GM18526 (cell line): ENCODE measurements around the gene EHF.

ENCODE experiments used
- POLR2A ChIP-seq: IDR thresholded peaks from 3 replicates; pipeline ENCODE4 v1.6.1; 2011; ENCODE audit not compliant: insufficient read length; ENCODE audit errors: extremely low read depth

The EHF gene

GRCh38 chr11:34595960-34596644, 24.8 kb upstream of the EHF start:
- TF ChIP-seq POLR2A, result no peak

GRCh38 chr11:34599406-34599945, 21.4 kb upstream of the EHF start:
- no peak for TF ChIP-seq POLR2A

- no peak for TF ChIP-seq POLR2A
These were observed 20.4 kb upstream of the EHF start for GRCh38 chr11:34600339-34601084.

- TF ChIP-seq POLR2A, result no peak
These were observed 19.8 kb upstream of the EHF start for GRCh38 chr11:34601085-34601444.

GRCh38 chr11:34601609-34602008, 19.3 kb upstream of the EHF start:
- no peak for TF ChIP-seq POLR2A

GRCh38 chr11:34602245-34602644, 18.6 kb upstream of the EHF start:
- no peak for TF ChIP-seq POLR2A

GRCh38 chr11:34603129-34604001, 17.5 kb upstream of the EHF start:
- no peak for TF ChIP-seq POLR2A

- no peak for TF ChIP-seq POLR2A
These were observed 16.7 kb upstream of the EHF start for GRCh38 chr11:34604145-34604544.

- TF ChIP-seq POLR2A, result no peak
These were observed 16.0 kb upstream of the EHF start for GRCh38 chr11:34604911-34605310.

GRCh38 chr11:34605481-34606325, 15.2 kb upstream of the EHF start:
- TF ChIP-seq POLR2A, result no peak

- no peak for TF ChIP-seq POLR2A
These were observed 14.4 kb upstream of the EHF start for GRCh38 chr11:34606326-34607120.

- TF ChIP-seq POLR2A, result no peak
These were observed 11.6 kb upstream of the EHF start for GRCh38 chr11:34609187-34609751.

GRCh38 chr11:34609850-34610249, 11.0 kb upstream of the EHF start:
- no peak for TF ChIP-seq POLR2A
